Measurements from ENCODE around the gene ANKRD53. TPM values are rescaled to one million over a fixed set of nuclear protein-coding genes. Genes with fewer than 3 reads are reported as not detected.
A peak's percentile ranks its signal among the peaks of the same experiment; 100 is the strongest.

Gene ANKRD53
- total RNA-seq, 1 donor from 2014 or later = 0.20 TPM

DNA sequence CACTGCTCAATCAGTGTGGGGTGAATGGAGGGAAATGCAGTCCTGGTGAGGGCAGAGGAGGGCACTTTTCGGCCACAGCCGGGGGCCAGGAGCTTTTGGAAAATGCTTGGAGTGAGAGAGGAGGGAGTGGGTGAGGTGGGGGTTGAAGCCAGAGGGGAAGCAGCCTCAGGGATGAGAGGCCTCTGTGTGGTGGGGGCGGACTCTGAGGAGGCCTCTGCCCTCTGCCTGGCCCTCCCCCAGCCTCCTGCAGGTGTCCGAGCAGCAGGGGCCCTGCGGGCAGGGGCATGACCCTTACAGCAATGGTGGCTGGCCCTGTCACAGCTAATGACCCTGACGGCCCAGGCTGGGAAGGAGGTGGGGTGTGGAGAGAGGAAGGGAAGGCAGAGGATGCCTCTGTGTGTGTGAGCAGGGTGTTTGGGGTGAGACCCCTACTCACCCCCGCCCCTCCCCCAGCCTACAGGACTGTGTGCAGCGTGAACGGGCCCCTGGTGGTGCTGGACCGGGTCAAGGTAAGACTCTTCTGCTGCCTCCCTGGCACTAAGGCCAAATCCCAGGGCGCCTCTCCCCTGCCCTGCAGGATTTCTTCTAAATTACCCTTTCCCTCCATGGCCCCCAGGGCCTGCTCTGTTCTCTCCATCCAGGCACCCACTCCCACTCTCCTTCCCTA is 35.1 kb upstream of the ANKRD53 start:
- no peak for DNase-seq (ENCODE audit: low read depth in 2 of 2)

DNA sequence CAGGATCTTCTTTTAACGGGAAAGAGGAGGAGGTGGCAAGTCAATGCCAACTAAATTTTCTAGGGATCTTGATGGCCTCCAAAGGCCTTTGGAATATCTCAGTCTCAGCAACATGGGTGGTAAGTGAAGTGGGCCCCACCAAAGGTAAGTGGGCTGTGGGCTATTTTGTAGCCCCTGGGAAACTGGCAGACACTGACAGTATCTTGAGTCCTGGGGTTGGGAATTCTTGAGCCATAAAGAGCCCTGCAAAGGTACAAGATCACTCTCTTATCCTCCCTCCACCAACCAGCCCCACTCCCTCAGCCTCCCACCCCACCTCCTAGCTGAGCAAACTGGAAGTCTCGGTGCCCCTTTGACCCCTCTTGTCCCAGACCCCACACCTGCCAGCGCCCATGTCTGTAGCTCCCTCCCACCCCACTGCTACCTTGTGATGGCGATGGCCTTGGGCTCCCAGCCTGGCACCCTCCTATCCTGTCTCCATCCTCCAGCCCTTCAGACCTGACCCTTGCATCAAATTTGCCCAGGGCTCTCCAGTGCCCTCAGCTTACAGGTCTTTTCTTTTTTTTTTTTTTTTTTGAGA is 34.2 kb upstream of the ANKRD53 start:
- DNase-seq (ENCODE audit: low read depth in 2 of 2) = no peak

DNA sequence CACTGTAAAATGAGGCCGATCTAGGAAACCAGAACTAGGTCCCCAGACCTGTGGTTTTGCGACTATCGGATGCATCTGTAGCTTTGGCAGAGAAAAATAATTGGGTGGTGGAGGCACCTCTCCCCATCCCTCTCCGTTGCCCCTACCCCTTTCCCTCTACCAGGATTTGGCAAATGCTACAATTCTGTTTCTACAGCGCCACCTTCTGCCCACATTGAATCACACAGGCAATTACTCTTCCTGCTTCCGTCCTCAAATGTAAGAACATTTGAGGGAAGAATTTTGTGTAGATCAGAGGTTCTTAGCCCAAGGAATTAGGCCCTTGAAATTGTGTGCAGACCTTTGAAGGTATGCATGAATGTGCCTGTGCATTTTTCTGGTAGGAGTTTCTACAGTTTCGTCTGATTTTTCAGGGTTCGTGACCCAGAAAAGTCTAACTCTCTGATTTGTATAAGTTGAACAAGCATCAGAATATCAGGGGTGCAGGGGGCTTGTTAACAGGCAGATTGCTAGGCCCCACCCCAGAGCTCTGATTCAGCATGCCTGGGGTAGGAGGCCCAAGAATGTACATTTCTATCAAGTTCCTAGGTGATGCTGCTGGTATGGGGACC is 31.5 kb upstream of the ANKRD53 start:
- peak; percentile 66 to 78 for DNase-seq (ENCODE audit: low read depth in 2 of 2)

DNA sequence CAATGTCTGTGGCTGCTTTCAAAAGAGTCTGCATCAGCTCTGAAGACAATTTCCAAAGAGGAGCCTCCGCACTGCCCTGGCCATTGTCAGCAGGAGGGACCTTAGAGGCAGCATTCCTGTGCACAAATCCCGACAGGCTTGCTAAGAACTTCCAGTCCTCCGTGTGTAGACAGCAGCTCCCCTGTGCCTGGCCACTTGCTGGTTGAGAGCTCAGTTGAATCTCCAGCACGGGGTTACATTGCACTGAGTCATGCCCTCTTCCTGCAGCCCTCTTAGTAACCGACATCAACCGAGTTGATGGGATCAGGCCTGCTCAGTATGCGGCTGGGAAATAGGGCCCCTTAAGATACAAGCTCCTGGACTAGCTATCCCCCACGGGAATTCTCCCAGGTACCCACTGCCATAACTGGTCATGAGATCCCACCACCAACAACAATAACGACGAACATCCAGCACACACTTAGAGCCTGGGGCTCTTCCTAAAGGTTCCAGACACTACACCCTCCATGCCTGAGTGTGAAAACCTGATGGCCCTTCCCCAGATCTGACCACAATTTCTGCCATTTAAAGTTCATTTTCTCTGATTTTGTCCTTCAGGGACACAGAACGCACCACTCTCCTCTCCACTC is 30.8 kb upstream of the ANKRD53 start:
- DNase-seq (ENCODE audit: low read depth in 2 of 2) = peak; percentile 34 to 84

GRCh38 chr2:70948337-70949003 is 30.0 kb upstream of the ANKRD53 start:
- DNase-seq (ENCODE audit: low read depth in 2 of 2) = peak; percentile 77 to 79

- no peak for DNase-seq (ENCODE audit: low read depth in 2 of 2)
These were observed 29.3 kb upstream of the ANKRD53 start for GRCh38 chr2:70949086-70949485.

DNA sequence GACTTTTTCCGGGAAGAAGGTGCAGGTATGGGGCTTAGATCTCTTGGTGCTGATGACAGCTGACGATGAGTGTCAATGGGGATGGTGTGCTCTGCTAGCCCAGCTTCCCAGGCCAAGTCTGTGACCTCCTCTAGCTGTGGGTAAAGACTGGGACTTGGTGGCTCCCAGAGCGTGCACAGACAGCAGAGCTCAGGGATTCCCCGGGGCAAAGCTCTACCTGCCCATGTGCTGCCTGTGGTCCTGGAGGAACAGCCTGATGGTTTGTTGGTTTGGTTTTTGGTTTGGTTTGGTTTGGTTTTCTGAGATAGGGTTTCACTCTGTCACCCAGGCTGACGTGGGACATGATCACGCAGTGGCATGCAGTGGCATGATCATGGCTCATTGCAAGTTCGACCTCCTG is 23.5 kb upstream of the ANKRD53 start:
- DNase-seq (ENCODE audit: low read depth in 2 of 2) = no peak

GRCh38 chr2:70956141-70956540 is 22.3 kb upstream of the ANKRD53 start:
- no peak for DNase-seq (ENCODE audit: low read depth in 2 of 2)

DNA sequence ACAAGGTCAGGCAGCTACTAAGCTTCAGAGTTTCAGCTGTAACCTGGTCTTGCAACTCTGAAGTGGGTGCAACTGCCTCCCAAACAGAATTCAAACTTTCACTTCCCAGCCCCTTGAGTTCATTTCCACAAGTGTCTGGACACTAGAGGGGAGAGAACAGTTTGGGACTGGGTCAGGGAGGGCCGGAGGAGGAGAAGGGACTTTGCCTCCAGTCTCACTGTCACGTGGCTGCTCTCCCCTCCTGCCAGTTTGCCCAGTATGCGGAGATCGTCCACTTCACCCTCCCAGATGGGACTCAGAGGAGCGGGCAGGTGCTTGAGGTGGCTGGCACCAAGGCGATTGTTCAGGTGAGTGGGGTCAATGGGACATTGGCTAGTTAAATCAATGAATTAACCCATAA is 20.6 kb upstream of the ANKRD53 start:
- no peak for DNase-seq (ENCODE audit: low read depth in 2 of 2)

- no peak for DNase-seq (ENCODE audit: low read depth in 2 of 2)
These were observed 19.7 kb upstream of the ANKRD53 start for GRCh38 chr2:70958759-70959158.

GRCh38 chr2:70959271-70959761 is 19.1 kb upstream of the ANKRD53 start:
- no peak for DNase-seq (ENCODE audit: low read depth in 2 of 2)

- no peak for DNase-seq (ENCODE audit: low read depth in 2 of 2)
These were observed 18.3 kb upstream of the ANKRD53 start for GRCh38 chr2:70959851-70960832.

GRCh38 chr2:70960833-70961647 is 17.4 kb upstream of the ANKRD53 start:
- no peak for DNase-seq (ENCODE audit: low read depth in 2 of 2)

DNA sequence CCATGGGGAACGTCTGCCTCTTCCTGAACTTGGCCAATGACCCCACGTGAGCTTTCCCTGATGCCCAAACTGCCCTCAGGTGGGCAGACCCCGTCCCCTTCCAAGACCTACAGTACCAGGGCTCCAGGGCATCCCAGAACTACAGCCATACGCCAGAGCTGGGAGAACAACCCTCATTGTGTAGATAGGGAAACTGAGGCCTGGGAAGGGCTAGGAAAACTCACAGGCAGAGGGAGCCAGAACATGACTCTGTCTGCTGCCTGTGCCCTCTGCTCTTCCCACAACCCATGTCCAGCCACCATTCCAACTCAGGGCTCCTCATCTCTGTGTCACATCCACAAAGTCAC is 16.8 kb upstream of the ANKRD53 start:
- no peak for DNase-seq (ENCODE audit: low read depth in 2 of 2)

GRCh38 chr2:70962211-70962884 is 16.1 kb upstream of the ANKRD53 start:
- DNase-seq (ENCODE audit: low read depth in 2 of 2) = no peak

GRCh38 chr2:70962885-70963878 is 15.2 kb upstream of the ANKRD53 start:
- no peak for DNase-seq (ENCODE audit: low read depth in 2 of 2)

- DNase-seq (ENCODE audit: low read depth in 2 of 2) = no peak
These were observed 14.3 kb upstream of the ANKRD53 start for GRCh38 chr2:70964133-70964532.
